GM21515 (cell line): ENCODE measurements around the gene MSL3B.

Source experiments
- ATAC-seq: cut with Tn5 transposase; IDR thresholded peaks from one replicate; pipeline ENCODE4 v1.9.1; 2021; ENCODE audit not compliant: unreplicated experiment

The MSL3B gene

GRCh38 chr2:233818639-233819621, 49.3 kb downstream of the MSL3B start:
- no peak for ATAC-seq

- no peak for ATAC-seq
These were observed 50.1 kb downstream of the MSL3B start for GRCh38 chr2:233817995-233818638.

GRCh38 chr2:233817361-233817911, 50.8 kb downstream of the MSL3B start:
- no peak for ATAC-seq

GRCh38 chr2:233816771-233817170, 51.4 kb downstream of the MSL3B start:
- ATAC-seq: no peak

GRCh38 chr2:233816334-233816733, 51.9 kb downstream of the MSL3B start:
- no peak for ATAC-seq

- no peak for ATAC-seq
These were observed 52.3 kb downstream of the MSL3B start for GRCh38 chr2:233815861-233816260.
